HG02623 (cell line): ENCODE data around the gene CCDC63.

Experiments
- ATAC-seq: cut with Tn5 transposase; IDR thresholded peaks from one replicate; pipeline ENCODE4 v1.9.1; 2021; ENCODE audit warnings: moderate library complexity; ENCODE audit not compliant: unreplicated experiment

Gene CCDC63

GRCh38 chr12:110846615-110847566 lies at the start of gene CCDC63:
Gene CCDC63 (plus strand): TSS chr12:110846987. CDS start chr12:110852955, 5,968 bp downstream.
- no peak for ATAC-seq

GRCh38 chr12:110798461-110798860 lies 48.3 kb upstream of the CCDC63 start:
- no peak for ATAC-seq

- ATAC-seq, result no peak
These were observed 44.3 kb upstream of the CCDC63 start for GRCh38 chr12:110802489-110802888.

DNA sequence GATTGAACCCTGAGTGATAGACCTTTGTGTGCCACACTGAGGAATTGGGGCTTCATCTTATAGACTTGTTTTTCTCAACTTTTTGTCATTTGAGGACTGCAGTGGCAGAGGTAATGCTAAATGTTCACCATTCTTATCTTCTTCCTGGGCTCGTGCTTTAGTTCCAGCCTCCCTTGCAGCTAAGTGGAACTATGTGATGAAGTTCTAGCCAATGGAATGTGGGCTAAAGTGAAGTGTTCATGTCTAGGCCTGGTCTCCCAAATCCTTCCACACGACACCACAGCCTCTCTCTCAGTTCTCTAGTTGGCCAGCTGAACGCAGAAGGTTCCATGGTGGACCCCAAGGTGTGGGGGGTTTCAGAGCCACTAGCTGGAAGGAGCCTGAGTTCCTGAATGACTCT lies 42.4 kb upstream of the CCDC63 start:
- ATAC-seq, result no peak

GRCh38 chr12:110807640-110808039 lies 39.1 kb upstream of the CCDC63 start:
- no peak for ATAC-seq

DNA sequence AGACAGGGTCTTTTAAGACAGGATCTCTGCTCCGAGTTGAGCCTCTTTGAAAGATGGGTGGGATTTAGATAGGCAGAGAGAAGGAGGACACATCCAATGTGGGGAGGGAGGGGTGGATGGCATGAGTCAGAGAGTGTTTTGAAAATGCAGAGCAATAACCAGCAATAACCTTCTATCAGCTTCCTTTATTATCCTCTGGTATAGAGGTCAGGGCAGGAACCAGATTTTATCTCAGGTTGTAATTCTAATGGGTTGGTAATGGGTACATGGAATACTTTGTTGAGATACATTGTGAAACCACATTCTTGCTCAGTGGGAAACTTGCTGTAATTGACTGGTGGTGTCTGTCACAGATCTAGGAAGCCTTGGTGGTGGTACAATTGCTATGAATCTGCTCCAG lies 37.6 kb upstream of the CCDC63 start:
- no peak for ATAC-seq

DNA sequence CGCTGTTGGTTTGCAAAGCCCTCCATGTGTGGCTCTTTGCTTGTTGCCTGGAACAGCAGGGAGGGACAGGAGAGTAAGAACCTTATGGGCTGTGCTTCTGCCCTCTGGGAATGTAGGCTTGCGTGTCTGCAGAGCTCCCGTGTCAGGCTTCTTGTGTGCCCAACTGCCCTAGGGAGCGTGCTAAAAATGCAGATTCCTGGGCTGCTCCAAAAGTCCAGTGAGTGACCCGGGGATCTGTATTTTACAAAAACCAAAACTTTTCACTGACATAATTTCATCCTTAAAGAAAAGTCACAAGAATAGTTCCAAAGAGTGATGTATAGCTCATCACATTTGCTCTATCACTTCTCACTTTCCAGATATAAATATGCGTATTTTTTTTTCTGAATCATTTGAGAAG lies 34.8 kb upstream of the CCDC63 start:
- no peak for ATAC-seq

- no peak for ATAC-seq
These were observed 33.5 kb upstream of the CCDC63 start for GRCh38 chr12:110813285-110813684.

GRCh38 chr12:110813756-110814155 lies 33.0 kb upstream of the CCDC63 start:
- no peak for ATAC-seq

DNA sequence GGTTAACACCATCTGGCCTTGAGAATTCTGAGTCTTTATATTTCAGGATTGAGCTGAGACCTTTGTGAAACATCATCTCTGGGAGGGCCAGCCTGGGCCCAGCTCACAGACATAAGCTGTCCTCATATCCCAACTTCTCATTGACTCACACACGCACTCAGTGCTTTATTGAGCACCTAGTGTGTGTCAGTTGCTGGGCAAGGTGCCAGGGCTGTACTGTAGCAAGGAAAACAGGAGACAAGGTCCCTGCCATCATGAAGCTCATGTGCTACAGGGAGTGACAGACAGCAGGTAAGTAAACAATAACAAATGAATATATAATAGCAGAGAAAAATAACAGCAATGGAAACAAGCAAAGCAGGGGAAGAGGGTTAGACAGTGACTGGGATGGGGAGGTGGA lies 30.5 kb upstream of the CCDC63 start:
- no peak for ATAC-seq

- ATAC-seq, result no peak
These were observed 30.0 kb upstream of the CCDC63 start for GRCh38 chr12:110816779-110817178.

DNA sequence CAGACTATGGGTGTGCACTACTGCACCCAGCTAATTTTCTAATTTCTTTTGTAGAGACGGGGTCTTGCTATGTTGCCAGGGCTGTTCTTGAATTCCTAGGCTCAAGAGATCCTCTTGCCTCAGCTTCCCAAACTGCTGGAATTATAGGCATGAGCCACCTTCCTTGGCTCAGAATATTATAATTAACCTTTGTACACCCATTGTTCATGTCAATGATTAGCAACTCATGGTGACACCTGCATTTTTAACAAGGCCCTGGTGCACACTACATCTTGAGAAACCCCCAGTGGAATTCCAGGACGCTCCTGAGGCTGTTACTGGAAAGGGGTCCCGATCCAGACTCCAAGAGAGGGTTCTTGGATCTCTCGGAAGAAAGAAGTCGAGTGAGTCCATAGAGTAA lies 28.3 kb upstream of the CCDC63 start:
- no peak for ATAC-seq

GRCh38 chr12:110819150-110819549 lies 27.6 kb upstream of the CCDC63 start:
- ATAC-seq, result no peak

DNA sequence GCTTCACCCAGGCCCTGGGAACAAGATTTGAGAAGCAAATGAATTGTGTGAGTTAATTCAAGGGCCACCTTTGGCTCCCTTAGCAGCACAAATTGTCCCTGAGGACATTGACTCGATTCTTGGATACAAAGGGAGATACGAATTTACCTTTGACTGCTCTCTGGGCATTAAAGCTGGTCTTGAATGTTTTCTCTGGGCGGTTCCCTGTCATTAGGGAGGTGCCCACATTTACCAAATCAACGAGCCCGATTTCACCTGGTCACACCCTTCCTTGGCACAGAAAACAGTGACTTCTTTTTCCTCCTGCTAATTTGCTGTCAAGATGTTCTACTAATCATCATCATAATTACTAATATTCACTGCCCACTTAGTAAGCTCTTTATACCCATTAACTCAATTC lies 27.1 kb upstream of the CCDC63 start:
- ATAC-seq, result no peak

- ATAC-seq, result no peak
These were observed 24.9 kb upstream of the CCDC63 start for GRCh38 chr12:110821917-110822316.

- ATAC-seq, result no peak
These were observed 23.9 kb upstream of the CCDC63 start for GRCh38 chr12:110822821-110823415.

DNA sequence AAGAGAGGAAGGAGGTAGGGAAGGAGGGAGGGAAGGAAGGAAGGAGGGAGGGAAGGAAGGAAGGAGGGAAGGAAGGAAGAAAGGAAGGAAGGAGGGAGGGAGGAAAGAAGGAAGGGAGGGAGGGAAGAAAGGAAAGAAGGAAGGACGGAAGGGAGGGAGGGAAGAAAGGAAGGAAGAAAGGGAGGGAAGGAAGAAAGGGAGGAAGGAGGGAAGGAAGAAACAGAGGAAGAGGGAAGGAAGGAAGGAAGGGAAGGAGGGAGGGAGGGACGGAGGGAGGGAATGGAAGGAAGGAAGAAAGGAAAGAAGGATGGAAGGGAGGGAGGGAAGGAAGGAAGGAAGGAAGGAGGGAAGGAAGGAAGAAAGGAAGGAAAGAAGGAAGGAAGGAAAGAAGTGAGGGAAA lies 22.4 kb upstream of the CCDC63 start:
- ATAC-seq, result no peak

- no peak for ATAC-seq
These were observed 21.3 kb upstream of the CCDC63 start for GRCh38 chr12:110825530-110825929.

DNA sequence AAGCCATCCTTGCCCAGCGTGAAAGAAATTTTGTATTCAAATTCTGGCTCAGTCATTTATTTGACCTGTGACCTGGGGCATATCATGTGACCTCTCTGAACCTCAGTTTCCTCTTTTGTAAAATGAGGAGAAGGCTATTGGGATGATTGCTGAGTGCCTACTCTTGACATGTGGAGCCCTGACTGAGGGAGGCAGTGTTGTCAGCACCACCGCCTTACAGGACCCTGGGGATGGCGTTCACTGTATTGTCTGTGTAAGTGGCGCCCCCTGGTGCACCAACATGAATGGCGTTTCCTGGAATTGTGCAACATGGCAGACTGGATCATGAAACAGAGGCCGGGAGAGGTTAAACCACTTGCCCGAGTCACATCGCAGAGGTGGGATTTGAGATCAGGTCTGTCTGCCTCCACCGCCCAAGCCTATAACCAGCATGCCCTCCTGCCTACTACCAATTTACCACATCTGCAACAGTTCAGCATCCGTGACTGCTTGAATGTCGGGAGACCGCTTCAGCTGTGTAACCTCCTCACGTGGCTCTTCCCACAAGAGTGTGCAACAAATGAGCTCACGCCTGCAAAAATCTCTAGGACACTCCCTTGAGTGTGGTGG lies 20.1 kb upstream of the CCDC63 start:
- peak; percentile 47 for ATAC-seq

- ATAC-seq, result no peak
These were observed 17.5 kb upstream of the CCDC63 start for GRCh38 chr12:110829308-110829707.

DNA sequence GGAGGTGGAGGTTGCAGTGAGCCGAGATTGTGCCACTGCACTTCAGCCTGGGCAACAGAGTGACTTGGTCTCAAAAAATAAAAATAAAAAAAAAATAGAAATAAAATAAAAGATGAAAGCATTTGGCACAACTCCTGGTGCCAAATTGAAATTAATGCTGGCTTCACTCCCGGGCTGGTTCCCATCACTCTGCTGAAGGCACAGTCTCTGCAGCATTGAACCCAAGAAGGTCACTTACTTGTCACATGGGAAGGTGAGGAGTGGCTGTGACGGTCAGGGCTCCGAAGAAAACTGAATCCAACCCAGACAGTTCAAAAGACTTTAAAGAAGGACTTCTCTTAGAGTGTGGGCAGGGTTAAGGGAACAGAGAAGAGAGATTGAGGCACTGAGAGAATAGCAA lies 10.5 kb upstream of the CCDC63 start:
- no peak for ATAC-seq

GRCh38 chr12:110841007-110841406 lies 5.8 kb upstream of the CCDC63 start:
- no peak for ATAC-seq
